HPDE6-E6E7 (cell line): ENCODE results near the gene IL1A.

ENCODE experiments used
- DNase-seq: peaks from one replicate; pipeline ENCODE4 v3.0.0; 2011; ENCODE audit warnings: missing footprints; ENCODE audit errors: extremely low spot score

The IL1A gene

DNA sequence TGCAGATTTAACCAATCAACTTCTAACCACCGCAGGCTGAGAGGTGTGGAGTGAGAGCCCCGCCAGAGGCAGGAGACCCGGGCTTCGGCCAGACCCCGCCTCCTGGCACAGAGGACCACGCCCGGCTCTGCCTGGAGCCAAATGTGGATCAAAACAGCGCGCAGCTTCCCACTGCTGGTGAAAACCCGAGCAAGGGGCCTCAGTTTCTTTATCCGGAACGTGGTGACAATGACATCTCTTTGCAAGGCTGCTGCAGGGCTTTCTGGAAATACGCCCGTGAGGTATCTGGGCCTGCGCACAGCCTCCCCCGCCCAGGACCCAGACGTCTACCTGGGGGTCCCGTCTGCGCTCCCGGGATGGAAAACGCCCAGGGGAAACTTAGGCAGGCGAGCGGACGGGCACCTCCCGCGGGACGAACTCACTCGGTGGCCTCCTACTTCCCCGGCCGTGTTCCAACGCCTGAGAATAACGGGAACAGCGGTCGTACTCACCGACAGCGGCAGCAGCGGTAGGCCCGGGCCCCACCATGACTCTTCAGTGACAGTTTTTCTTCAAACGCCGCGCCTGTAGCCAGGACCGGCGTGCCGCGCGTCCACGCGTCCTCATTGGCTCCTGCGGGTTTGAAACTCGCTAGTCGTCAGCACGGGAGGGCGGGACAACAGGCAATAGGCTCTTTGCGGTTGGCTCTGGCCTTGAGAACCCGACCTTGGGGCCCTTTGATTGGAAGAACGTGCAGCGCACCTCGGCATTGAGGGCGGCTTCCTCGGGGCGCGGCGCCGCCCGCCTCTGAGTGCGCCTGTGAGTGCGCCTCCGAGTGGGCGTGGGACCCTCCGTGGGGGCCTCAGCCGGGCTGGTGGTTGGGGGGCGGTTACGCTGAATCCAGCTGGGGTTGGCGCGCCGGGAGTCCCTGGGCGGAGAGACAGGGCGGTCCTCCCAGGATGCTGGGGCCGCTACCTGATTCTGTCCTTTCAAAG is 19.9 kb downstream of the IL1A start, which contains the start of gene CKAP2L:
TSS of gene CKAP2L (minus strand) at position 539 of the 974 bp plus-strand sequence. CDS start at position 528, 11 bp downstream.
- DNase-seq = peak; percentile 96

DNA sequence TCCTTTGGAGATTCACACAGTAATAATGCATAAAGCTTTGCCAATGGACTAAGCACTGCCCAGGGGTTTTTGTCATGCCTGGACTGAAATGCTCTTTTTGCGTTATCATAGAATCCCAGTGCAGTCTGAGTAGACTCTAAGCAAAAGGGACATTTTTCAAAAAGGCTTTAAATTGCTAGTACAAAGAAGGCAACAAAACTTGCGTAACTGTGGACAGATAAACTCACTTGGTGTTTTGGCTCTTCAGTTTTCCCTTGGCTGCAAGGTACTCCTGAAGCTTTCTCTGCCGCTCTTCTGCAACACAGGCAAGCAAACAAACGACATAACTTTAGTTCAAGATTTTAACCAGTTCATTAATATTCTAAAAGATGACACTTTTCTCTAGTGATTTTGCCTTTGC is 22.0 kb downstream of the IL1A start:
- no peak for DNase-seq

DNA sequence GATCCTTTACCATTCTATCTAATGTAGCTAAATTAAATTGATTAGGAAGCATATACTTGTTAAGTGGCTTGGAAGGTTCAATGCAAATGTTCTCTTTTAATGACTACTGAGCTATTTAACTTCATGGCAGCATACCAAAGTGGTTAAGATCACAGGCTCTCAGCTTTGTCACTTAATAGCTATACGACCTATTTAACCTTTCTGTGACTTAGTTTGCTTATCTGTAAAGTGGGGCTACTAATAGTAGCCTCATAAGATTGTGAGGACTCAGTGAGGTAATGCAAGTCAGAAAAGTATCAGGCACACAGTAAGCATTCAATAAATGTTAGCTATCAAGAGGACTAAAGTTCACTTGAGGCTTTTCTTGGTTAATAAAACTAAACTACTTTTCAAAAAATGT is 24.1 kb downstream of the IL1A start:
- DNase-seq = no peak

DNA sequence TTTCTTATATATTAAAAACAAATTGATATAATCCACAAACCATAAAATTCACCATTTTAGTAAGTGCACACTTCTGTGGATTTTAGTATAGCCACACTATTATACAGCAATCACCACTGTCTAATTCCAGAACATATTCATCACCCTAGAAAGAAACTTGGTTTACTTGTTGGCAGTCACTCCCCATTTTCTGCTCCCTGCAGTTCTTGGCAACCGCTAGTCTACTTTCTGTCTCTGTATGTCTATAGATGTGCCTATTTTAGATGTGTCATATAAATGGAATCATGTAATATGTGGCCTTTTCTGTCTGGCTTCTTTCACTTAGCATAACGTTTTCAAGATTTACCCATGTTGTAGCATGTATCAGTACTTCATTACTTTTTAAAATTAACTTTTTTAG is 25.6 kb downstream of the IL1A start:
- DNase-seq = no peak

DNA sequence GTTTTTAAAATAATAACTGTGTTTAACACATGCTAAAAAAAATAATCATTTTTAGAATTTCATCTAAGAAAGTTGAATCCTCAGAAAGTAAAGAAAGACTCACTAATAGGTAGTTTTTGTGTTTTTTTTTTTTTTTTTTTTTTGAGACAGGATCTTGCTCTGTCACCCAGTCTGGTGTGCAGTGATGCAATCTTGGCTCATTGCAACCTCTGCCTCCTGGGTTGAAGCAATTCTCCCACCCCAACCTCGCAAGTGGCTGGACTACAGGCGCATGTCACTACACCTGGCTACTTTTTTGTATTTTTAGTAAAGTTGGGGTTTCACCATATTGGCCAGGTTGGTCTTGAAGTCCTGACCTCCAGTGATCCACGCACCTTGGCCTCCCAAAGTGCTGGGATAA is 27.0 kb downstream of the IL1A start:
- no peak for DNase-seq

DNA sequence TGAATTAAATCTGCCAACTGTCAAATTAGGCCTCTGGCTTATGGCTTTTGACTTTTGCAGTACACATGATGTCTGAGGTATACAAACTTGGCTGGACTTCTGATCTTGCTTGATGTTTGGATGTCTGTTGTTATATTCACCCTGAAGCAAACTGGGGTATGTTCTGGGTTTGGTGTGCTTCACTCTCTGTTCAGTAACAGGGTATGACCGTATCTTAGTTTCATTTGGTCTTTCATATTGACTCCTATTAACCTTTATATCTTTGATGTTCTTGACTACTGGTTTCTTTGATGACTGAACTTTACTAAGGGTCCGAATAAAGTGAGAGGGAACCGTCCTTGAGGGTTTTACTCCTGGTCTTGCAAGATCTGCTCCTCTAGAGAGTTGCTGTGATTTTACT is 28.1 kb downstream of the IL1A start:
- no peak for DNase-seq

DNA sequence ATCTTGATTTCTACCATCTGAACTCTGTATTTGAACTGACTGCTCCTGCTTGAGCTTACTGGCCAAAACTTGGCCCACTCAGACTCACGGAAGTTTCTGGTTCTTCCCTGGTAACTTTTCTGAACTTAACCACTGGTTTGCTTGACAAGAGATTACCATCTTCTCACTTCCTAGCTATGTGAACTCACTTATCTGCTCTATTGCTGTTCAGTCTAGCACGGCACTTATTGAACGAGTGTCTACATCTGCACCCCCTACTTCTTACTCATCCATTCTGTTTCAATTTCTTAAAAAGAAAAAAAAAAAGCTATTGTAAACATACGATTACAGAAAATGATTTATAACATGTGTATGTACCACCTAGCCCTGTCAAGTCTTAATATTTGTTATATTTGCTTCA is 28.8 kb downstream of the IL1A start:
- no peak for DNase-seq

GRCh38 chr2:112754564-112754963 is 29.7 kb downstream of the IL1A start:
- DNase-seq = no peak

GRCh38 chr2:112752667-112753066 is 31.6 kb downstream of the IL1A start:
- no peak for DNase-seq

DNA sequence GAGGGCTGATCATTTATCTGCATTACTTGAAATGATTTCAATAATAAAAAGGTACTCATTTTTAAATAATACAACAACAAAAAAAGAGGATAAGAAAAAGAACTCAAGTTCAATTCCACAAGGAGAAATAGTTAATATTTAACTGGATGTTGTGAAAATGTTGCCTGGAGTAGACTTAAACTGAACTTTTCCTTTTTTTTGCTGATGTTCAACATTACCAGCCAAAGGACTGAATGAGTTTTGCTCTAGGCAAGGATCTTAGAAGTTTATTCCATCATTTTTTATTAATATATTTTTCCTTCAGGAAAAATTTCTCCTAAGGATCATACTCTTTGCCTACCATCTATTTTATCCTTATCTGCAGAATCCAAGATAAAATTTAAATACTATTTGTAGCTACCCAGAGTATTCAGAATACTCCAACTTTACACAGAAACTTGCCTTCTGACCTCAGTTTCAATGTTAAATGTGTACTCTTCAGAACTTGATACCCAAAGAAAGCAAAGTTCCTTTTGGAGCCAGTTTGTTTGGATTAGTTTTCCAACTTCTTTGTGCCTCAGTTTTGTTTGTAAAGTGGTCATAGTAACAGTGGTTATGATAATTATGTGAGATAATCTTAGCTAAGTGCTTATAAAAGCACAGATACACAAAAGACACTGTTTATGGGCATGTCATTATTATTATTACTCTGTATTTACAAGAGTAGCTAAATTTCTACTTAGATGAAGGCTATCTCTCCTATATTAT is 32.7 kb downstream of the IL1A start:
- DNase-seq = no peak

- DNase-seq = no peak
These were observed 33.8 kb downstream of the IL1A start for GRCh38 chr2:112750560-112750843.

DNA sequence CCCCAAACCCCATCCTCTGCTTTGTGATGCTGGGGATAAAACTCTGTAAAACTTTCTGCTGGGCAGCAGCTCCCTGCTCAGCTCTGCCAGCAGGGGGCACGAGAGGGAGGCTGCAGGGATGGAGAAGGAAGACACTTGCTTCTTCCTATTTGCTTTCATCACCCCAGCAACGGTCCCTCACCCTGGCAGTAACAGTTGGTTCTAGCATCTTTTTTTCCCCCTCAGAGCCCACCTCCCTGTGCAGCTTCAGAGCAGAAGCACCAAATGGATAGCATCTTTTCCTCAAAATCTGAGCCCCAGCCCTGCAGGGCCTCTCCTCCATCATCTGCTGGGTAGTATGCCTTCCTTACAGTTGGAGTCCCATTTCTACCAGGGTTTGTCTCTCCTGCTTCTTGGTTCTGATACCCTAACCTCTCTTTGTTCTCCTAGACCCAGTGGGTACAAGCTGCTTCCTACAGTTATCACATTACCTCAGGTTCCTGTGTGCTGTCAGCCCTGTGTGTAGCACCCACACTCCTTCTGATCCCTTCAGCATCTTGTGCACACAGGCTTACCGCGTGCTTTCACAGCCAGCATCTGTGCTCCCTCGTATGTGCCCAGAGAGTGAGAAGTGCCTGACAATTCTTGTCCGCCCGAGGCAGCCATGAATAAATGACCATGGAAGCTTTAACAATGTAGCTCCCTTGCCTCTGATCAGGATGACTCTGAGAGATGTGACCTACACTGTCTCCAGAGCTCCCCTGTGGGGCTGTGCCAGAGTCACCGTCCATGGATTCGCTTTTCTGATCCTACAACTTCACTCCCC is 34.3 kb downstream of the IL1A start:
- peak; percentile 60 for DNase-seq

GRCh38 chr2:112740527-112740926 is 43.8 kb downstream of the IL1A start:
- DNase-seq = no peak

DNA sequence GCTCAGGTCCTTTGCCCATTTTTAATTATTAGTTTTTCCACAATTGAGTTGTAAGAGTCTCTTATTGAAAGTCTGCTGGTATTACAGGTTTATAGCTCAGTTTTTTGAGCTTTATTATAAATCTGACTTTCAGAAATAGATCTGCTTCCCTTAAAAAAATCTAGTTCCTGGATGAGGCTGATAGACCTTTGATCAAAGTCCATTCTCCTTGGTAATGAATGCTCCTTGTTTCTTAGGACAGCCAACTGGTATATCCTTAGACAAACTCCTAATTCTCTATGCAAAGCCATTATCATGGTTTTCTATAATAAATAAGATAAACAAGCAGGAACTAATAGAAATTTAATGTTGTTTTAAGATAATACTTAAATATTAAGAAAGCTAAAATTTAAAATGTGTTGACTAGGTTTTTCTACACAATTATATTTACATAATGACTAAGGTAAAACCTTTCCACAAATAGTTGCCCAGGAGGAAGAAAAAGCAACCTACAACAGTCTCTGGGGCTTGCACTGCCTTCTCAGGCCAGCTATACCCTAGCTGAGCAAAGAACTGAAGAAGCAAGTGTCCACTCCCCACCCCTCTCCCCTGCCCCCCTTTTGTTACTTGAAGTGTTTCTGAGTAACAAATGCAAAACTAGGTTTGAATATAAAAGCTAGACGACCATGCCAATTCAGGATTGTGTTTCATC is 46.6 kb downstream of the IL1A start:
- no peak for DNase-seq

- no peak for DNase-seq
These were observed 50.4 kb downstream of the IL1A start for GRCh38 chr2:112733871-112734270.

GRCh38 chr2:112733456-112733855 is 50.8 kb downstream of the IL1A start:
- DNase-seq = no peak

DNA sequence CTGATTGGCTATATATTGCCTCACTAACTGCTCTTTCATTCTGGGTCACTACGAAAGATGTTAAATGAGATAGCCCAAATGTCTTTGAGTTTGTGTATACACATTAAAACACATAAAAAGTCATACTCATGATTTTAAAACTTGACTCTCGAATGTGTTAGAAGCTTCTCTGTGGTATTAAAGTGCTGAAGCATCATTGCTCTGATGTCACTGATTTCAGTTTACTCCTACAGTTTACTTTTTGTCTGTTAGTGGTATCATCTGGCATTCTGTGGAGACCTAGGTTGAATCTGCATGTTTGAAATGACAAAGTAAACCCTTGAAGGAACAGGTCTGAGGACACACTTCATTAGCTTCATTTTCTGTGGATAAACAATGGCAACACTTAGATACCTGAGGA is 52.8 kb downstream of the IL1A start:
- DNase-seq = no peak

DNA sequence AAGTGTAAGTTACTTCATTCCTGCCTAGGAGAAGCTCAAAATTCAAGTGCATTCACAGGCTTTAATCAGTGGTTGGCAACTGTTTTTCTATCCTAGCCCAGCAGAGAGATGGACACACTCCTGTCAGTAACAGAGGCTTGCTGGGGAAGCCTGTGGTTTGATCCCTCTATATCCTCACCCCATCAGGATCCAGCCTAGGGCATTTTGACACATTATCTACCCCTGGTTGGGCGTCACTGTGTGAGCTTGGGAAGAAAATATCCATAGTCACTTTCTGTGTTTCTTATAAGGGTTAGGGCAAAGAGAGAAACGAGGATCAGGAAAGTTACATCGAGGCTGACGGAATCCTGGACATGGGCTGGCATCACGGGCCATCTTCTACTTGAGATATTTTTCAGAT is 53.5 kb downstream of the IL1A start:
- no peak for DNase-seq

GRCh38 chr2:112730216-112730615 is 54.1 kb downstream of the IL1A start:
- DNase-seq = no peak

- DNase-seq = no peak
These were observed 55.7 kb downstream of the IL1A start for GRCh38 chr2:112728378-112729175.

DNA sequence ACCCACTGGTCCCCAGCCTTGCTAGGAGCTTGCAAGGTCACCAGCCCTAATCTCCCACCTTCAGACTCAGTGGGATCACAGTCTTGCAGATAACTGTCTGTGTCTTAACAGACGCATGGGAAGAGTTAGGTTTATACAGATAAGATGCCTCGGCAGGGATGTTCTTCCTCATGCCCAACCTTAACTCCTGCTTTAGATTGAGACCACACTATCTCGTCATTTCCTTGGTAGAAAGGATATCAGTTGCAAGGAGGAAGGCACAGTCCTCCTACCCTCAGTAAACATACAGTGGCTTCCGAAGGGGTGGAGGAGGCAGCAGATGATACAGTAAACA is 56.3 kb downstream of the IL1A start:
- no peak for DNase-seq
